ENCODE results near the gene NT5DC3. TPM values are rescaled to one million over a fixed set of nuclear protein-coding genes. Genes with fewer than 3 reads are reported as not detected.

NT5DC3 gene
- total and polyA plus RNA-seq, 11 donors, result 0.95 to 6.3 (median 3.7) TPM

DNA sequence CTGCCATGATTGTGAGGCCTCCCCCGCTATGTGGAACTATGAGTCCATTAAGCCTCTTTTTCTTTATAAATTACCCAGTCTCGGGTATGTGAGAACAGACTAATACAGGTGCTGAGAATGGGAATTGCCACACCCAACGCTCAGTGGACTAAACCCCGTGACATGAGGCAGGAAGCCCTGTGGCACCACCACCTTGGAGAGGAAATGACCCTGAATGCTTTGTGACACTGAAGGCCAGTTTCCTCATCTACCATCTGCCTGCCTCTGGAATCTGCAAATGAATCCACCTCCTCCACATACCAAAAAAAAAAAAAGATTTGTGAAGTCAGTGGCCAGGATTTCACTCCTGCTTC is 41.6 kb downstream of the NT5DC3 start:
- ATAC-seq, result peak in 2 of 4 donors; percentile 6 to 18
- TF ChIP-seq POLR2A (IDR thresholded peaks at IDR 0.05), result no peak
- TF ChIP-seq, protein P1, sequence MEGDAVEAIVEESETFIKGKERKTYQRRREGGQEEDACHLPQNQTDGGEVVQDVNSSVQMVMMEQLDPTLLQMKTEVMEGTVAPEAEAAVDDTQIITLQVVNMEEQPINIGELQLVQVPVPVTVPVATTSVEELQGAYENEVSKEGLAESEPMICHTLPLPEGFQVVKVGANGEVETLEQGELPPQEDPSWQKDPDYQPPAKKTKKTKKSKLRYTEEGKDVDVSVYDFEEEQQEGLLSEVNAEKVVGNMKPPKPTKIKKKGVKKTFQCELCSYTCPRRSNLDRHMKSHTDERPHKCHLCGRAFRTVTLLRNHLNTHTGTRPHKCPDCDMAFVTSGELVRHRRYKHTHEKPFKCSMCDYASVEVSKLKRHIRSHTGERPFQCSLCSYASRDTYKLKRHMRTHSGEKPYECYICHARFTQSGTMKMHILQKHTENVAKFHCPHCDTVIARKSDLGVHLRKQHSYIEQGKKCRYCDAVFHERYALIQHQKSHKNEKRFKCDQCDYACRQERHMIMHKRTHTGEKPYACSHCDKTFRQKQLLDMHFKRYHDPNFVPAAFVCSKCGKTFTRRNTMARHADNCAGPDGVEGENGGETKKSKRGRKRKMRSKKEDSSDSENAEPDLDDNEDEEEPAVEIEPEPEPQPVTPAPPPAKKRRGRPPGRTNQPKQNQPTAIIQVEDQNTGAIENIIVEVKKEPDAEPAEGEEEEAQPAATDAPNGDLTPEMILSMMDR (IDR thresholded peaks at IDR 0.05), result no peak
- H3K9me3 ChIP-seq, result no peaks in the 10 kb centered on the region
- intact Hi-C loops (cut with DNase I), result no loop called here
- no peak overlapping the region for H3K4me3 ChIP-seq
- no peak for DNase-seq
- peak overlapping the region in 1 of 12 donors; percentile 58 for H3K27ac ChIP-seq
- no peaks in the 10 kb centered on the region for H3K27me3 ChIP-seq
- 76 to 86% (median 82%) methylated on average over 4 of the region's 4 CpGs for WGBS, 4 donors
- H3K36me3 ChIP-seq, result peaks cover 0 to 7% (median 0%) of the 10 kb centered on the region in 9 donors
- peaks cover 0 to 23% (median 14%) of the 10 kb centered on the region in 12 donors for H3K4me1 ChIP-seq

DNA sequence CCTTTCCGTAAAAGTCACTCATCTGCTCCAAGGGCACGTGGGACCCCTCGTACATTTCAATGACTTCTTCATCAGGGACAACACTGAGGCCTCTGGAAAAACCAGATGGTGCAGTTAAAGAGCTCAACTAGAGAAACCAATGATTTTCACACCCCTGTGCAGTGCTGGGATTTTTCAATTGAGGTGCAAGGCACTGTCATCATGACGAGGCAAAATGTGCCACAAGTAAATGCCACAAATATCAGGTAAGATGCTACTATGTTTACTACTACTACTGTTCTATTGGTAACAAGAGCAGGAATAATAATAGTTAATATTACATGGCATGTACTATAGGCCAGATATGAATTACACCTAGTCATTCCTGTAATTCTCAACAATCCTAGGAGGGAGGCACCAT is 42.4 kb downstream of the NT5DC3 start:
- no peak overlapping the region for H3K4me3 ChIP-seq
- H3K36me3 ChIP-seq, result peaks cover 0 to 11% (median 0%) of the 10 kb centered on the region in 9 donors
- DNase-seq, result no peak
- TF ChIP-seq POLR2A (IDR thresholded peaks at IDR 0.05), result no peak
- TF ChIP-seq, protein P1 (IDR thresholded peaks at IDR 0.05), result no peak
- no peak for ATAC-seq
- H3K27ac ChIP-seq, result peak overlapping the region in 1 of 12 donors; percentile 58
- no peaks in the 10 kb centered on the region for H3K27me3 ChIP-seq
- peaks cover 0 to 19% (median 14%) of the 10 kb centered on the region in 12 donors for H3K4me1 ChIP-seq
- H3K9me3 ChIP-seq, result no peaks in the 10 kb centered on the region
- intact Hi-C loops (cut with DNase I), result no loop called here
- 95 to 98% (median 97%) methylated on average over 4 of the region's 4 CpGs for WGBS, 4 donors

GRCh38 chr12:103794309-103795213 is 46.5 kb downstream of the NT5DC3 start:
- intact Hi-C loops (cut with DNase I), result no loop called here
- Histone ChIP-seq H3K4me3 (no peak overlapping the region), H3K9me3 (no peaks in the 10 kb centered on the region), H3K27ac (no peak overlapping the region), H3K4me1 (peaks cover 0 to 3% (median under 1%) of the 10 kb centered on the region in 12 donors), H3K27me3 (no peaks in the 10 kb centered on the region), H3K36me3 (peaks cover 0 to 16% (median 6%) of the 10 kb centered on the region in 9 donors)
- DNase-seq (no peak), ATAC-seq (peak in 1 of 4 donors; percentile 61)
- no peak for TF ChIP-seq POLR2A (IDR thresholded peaks at IDR 0.05)
- TF ChIP-seq, protein P1 (IDR thresholded peaks at IDR 0.05), result no peak
- WGBS, 4 donors, result 50 to 68% (median 51%) methylated on average over 4 of the region's 4 CpGs

- H3K9me3 ChIP-seq, result no peaks in the 10 kb centered on the region
- intact Hi-C loops (cut with DNase I), result no loop called here
- peaks cover 0 to 16% (median 6%) of the 10 kb centered on the region in 9 donors for H3K36me3 ChIP-seq
- H3K4me1 ChIP-seq, result peaks cover 0 to 3% (median 0%) of the 10 kb centered on the region in 12 donors
- DNase-seq, result no peak
- H3K4me3 ChIP-seq, result no peak overlapping the region
- H3K27ac ChIP-seq, result peak overlapping the region in 1 of 12 donors; percentile 20
- H3K27me3 ChIP-seq, result no peaks in the 10 kb centered on the region
- no peak for ATAC-seq
- TF ChIP-seq, protein P1 (IDR thresholded peaks at IDR 0.05), result no peak
- TF ChIP-seq POLR2A (IDR thresholded peaks at IDR 0.05), result no peak
- WGBS, 4 donors, result 79 to 82% (median 81%) methylated on average over 9 of the region's 9 CpGs
Measured at GRCh38 chr12:103793512-103794045, 47.5 kb downstream of the NT5DC3 start.
